NCI-H128 (cell line): ENCODE measurements around the gene BMS1.
"Not testable (repeated sequence)": the region's sequence is repeated elsewhere in the genome, so short reads cannot be mapped to it uniquely, and the experiment has no call there.

Experiments
- DNase-seq: peaks from one replicate; lab custom pipeline; 2025; ENCODE audit not compliant: unreplicated experiment; lab: John Stamatoyannopoulos, UW

BMS1 gene

GRCh38 chr10:42862801-42863200, 80.2 kb downstream of the BMS1 start:
- DNase-seq = not testable (repeated sequence)

DNA sequence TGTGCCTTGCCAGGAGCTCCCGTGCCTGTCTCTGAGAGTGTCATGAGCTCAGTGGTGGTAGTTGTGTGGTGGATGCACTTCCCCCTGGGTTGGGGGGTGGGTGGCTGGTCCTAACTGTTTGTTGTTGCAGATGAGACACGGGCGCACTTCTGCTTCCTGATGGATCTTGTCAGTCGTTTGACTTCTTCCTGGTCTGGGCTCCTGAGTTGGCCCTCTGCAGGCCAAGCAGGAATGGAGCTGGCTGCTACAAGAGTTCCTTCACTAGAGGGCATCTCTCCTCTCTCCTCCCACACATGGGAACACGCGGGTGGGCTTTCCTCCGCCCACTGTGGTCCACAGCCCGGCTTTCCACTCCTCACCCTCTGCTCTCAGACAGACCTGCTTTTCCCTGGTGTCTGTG, 82.0 kb downstream of the BMS1 start:
- no peak for DNase-seq

- DNase-seq = no peak
Observed at GRCh38 chr10:42865716-42866114, 83.1 kb downstream of the BMS1 start.

GRCh38 chr10:42866115-42866995, 83.8 kb downstream of the BMS1 start:
- no peak for DNase-seq

- DNase-seq = no peak
Observed at GRCh38 chr10:42867571-42867970, 85.0 kb downstream of the BMS1 start.

DNA sequence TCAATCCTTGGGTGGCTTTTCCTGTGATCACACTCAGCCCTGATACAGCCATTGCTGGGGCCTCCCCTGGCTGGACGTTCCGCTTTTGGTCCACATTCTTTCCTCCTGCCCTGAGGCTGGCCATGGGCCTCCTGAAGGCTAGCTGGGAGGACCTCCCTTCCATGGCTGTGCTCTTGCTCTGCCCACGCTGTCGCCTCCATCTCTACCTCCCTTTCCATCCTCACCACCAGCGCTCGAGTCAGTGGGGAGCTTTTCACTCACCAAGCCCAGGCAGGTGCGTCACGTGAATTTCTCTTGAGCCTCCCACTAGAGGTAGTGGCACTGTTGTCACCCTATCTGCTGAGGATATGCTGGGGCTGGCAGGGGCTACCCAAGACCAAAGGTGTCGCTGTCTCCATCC, 85.9 kb downstream of the BMS1 start:
- DNase-seq = no peak

DNA sequence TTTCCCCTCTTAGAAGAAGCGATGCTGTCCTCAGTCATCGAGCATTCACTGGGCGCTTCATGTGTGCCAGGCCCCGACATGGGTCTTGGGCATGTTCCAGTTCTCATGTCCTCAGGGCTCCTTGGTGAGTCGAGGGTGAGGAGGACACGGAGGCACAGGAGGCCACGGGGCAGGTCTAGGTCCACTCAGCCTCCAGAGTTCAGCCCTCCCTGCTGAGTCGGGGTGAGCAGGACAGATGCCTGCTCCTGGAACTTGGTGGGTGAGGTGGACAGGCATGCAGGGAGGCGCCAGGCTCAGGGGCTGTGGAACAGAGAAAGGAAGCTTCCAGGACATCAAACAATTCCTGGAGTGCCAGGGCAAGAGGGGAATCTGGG, 87.4 kb downstream of the BMS1 start:
- DNase-seq = no peak

GRCh38 chr10:42871138-42871641, 88.6 kb downstream of the BMS1 start:
- DNase-seq = not testable (repeated sequence)

GRCh38 chr10:42871823-42872222, 89.2 kb downstream of the BMS1 start:
- no peak for DNase-seq

DNA sequence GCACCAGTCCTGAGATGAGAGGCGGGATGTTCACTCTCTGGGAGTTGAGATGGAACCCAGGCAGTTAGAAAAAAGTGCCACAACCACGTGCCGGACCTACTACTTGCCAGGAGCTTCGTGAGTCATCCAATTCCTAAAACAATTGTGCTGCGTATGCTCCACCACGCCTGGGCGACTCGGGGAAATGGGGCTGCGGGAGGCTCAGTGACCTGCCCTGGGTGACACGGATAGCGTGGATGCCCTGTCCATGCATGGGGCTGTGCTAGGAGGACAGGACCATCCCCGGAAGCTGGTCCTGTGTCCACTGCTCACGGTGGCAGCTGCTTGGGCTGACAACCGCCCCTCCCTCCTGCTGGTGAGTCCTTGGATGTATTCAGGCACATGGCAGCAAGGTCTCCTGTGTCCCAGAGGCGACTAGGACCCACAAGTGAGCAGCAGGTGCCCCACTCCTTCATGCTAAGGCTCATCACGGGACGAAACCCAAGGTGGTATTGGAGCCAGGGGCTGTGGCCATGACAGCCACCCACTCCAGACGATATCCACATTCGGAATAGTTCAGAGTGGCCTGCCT, 90.4 kb downstream of the BMS1 start:
- DNase-seq = no peak

DNA sequence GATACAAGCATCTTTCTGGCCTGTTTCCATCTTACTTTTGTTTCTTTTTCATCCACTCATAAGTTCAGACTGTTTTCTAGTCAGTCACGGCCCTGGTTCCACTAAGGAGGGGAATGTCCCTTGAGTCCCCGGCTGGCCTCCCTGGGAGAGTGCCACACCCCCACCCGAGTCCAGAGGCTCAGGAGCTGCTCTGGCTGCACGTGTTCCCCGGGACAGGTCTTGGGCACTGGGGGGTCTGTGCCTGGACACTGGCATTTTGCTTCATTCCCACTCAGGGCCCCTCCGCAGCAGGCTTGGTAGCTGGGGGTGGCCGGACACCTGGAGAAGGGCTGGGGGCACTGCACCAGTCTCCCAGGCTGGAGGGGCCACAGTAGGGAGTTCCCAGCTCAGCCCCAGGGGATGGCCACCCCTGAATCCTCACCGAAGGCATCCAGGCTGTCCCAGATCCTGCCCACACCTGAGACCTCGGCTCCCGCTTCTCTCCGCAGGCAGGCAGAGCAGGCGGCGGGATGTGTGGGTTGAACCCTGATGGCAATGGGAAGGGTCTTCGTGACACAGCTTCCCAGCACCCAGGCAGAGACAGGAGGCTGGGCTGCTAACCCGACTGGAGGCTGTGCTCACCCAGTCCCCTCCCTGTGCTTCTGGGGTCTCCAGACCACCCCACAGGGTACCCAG, 92.3 kb downstream of the BMS1 start:
- no peak for DNase-seq

GRCh38 chr10:42875388-42875755, 92.8 kb downstream of the BMS1 start:
- no peak for DNase-seq

DNA sequence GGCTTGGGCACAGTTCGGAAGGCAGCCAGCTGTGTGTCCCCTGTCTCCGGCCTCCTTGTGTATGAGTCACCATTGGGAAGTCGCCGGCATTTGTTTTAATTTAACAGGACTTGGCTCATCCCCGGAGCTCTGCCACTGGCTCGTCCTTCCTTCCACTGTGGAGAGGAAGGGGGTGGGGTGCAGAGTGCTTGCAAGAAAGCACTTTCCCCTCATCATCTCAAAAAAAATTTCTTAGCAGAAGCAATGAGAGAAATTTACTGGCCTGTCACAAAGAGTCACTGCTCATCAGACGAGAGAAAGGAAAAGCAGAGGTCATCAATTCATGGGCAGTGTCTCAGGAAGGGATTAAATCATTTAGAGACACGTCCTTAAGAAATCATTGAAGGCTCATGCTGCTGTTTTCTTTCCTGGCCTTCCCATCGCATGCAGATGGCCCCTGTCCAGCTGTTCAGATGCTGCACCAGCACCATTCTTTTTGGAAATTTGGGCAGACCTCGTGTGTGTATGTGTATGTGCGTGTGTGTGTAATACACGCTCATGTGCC, 93.3 kb downstream of the BMS1 start:
- DNase-seq = no peak

GRCh38 chr10:42876476-42876875, 93.9 kb downstream of the BMS1 start:
- DNase-seq = no peak

- no peak for DNase-seq
Observed at GRCh38 chr10:42876945-42877344, 94.3 kb downstream of the BMS1 start.

- no peak for DNase-seq
Observed at GRCh38 chr10:42877496-42878030, 95.0 kb downstream of the BMS1 start.

DNA sequence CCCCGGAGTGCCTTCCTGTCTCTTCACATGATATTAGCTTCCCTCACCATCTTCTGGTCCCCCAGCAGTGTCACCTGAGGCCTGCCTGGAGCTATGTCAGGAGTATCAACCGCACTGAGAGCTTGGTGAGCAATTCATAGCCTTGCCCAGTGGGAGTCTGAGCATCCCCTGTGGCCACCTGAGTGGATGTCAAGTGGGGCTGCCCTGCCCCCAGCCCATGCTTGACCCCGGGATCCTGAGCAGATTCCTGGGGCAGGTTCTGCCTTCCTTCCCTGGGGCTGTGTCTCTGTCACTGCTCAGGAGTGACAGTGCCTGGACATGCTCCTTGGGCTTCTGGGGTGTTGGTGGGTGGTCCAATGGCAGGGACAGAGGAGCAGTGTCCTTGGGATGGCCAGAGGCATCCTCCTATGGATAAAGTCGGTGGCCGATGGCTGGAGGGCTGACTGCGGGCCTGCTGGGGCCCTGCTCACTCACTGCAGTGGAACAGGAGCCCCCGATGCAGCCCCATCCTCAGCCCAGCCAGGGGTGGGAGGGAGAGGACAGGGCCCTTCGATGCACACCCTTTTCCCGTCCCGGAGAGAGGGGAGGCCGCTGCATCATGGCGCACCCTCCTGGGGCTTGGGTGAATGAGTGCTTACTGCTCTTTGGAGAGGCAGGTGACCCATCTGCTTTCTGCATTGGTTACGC, 95.7 kb downstream of the BMS1 start:
- DNase-seq = no peak

- no peak for DNase-seq
Observed at GRCh38 chr10:42878821-42879195, 96.2 kb downstream of the BMS1 start.

DNA sequence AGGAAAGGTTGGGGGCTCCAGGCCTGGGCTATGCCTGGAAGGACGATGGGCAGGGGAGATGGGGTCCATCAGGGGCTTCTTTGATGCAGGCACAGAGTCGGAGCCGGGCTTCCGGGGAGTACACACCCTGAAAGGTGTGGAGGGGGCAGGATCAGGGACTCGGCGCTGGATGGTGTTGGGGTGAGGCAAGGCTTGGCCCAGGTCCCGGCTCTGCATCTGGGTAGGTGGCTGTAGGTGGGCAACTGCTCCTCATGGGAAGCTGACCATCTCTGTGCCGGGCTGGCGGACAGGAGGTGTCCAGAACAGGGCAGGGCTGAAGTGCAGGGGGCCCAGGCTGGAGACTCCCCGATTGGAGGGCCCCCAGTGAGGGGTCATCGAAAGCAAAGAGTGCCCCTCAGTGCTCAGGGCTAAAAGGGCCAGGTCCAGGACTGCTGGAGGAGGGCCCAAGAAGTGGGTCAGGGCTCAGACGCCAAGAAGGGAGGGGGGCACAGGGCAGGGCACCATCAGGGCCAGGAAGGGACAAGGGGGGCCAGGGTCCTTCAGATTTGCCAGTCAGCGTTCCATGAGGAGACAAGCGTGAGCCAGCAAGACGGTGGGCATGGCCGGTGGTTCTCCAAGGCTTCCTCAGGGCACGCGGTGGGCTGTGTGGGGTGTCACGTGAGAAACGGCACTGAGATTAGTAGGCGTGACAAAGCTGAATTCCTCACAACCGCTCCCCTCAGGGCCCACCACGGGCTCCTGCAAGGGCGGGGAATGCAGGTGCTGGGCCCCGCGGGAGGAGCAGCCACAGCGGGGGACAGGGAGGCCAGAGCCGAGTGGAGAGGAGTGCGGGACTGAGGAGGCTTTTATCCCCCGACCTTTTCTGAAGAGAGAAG, 97.0 kb downstream of the BMS1 start:
- no peak for DNase-seq

GRCh38 chr10:42880255-42880620, 97.6 kb downstream of the BMS1 start:
- DNase-seq = no peak
